GM21526 (cell line): ENCODE results near the gene FOSB.
A peak's percentile ranks its signal among the peaks of the same experiment; 100 is the strongest.
"Not testable (repeated sequence)": the region's sequence is repeated elsewhere in the genome, so short reads cannot be mapped to it uniquely, and the experiment has no call there.

Experiments
- ATAC-seq: cut with Tn5 transposase; IDR thresholded peaks from one replicate; pipeline ENCODE4 v1.9.1; 2021; ENCODE audit warnings: moderate library complexity; ENCODE audit not compliant: unreplicated experiment, low FRiP score

Gene FOSB

DNA sequence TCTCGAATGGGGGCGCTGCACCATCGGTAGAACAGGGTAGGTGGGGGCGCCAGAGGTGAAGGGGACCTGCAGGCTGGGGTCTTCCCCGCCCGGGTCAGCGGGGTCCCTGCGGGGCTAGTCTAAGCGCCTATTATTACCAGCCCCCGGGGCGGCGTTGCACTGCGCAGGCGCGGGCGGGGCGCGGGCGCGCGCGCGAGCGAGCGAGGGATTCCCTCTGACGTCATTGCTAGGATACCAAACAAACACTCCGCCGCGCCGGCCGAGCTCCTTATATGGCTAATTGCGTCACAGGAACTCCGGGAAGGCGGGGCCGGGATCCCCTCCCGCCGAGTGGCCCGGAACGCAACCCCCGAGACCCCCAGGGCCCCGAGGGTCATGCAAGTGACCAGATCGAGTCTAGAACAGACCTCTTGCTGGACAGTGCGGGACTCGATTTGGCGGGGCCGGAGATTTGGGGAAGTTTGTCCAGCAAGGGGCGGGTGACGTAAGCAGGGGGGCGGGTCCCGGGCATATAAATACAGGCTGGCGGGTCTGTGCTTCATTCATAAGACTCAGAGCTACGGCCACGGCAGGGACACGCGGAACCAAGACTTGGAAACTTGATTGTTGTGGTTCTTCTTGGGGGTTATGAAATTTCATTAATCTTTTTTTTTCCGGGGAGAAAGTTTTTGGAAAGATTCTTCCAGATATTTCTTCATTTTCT is at the start of gene FOSB:
FOSB (plus strand) TSS at position 541 of the 703 bp plus-strand sequence. CDS start 591 bp downstream, outside the sequence.
- peak; percentile 41 for ATAC-seq

- no peak for ATAC-seq
Observed at GRCh38 chr19:45418802-45419201, 49.0 kb upstream of the FOSB start.

- peak; percentile 44 for ATAC-seq
Observed at GRCh38 chr19:45419396-45419795, 48.4 kb upstream of the FOSB start.

GRCh38 chr19:45419895-45420294 is 47.9 kb upstream of the FOSB start:
- no peak for ATAC-seq

DNA sequence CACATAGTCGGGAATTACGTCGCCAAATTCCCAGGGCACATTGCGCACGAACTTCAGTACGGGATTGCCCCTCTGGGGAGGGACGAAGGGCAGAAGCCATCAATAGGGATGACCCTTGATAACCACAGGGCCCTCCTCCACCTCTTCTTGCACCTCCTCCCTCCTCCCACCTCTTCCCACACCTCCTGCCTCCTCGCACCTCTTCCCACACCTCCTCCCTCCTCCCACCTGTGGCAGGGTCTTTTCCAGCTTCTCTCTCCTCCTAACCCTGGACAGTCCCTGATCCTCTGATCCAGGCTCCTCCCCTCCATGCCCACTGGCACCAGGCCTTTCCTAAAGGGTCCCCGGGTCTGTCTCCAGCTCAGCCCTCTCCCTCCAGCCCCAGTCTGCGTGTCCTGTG is 47.4 kb upstream of the FOSB start:
- no peak for ATAC-seq

DNA sequence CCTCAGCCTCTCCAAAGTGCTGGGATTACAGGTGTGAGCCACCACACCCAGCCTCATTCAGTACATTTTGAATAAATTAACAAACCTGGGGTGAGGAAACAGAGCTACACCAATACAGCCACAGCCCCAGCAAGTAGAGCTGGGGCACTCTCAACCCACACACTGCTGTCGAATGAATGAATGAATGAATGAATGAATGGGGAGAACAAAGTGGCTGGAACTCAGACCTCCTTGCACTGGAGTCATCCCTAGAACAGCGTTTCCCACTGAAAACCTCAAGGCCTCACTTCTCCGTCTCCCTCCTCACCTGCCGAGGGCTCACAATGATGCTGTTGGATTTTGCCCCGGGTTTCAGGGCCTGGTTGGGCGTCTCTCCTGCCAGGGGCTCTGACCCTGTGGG is 46.9 kb upstream of the FOSB start:
- ATAC-seq: no peak

GRCh38 chr19:45421947-45422498 is 45.8 kb upstream of the FOSB start:
- no peak for ATAC-seq

- ATAC-seq: no peak
Observed at GRCh38 chr19:45423033-45423588, 44.7 kb upstream of the FOSB start.

GRCh38 chr19:45423589-45424190 is 44.1 kb upstream of the FOSB start, which contains the start of gene ERCC1:
Gene ERCC1 (minus strand): TSS chr19:45423917. CDS start chr19:45423374, 543 bp downstream.
- peak; percentile 49 for ATAC-seq

DNA sequence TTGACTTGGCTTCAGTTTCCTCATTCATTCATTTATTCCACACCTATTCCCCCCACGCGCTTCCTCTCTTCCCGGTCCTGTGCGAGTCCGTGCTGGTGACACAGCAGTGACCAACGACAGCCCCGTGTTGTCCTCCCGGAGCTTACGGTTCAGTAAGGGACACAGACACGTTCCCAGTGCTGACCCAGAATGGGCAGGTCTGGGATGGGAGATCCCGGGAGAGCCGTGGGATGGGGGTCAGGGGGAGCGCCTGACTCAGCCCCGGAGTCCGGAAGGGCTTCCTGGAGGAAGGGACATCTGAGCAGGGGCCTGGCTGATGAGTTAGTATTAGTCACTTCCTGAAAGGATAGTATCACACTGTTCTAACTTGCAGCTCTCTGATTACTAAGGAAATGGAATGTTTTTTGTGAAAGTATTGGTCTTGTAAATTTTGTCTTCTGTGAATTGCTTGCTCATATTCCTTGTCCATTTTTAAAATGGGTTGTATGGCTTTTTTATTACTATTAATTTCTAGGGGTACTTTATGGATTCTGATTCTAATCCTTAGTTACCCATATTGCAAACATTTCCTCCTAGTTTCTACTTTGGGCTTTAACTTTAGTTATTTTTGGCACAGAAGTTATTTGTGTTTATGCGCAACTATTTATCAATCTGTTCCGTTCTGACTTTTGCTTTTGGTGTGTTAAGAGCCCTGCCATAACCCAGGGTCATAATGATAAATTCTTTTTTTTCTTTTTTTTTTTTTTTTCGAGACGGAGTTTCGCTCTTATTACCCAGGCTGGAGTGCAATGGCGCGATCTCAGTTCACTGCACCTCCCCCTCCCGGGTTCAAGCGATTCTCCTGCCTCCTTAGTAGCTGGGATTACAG is 43.4 kb upstream of the FOSB start:
- ATAC-seq: no peak

DNA sequence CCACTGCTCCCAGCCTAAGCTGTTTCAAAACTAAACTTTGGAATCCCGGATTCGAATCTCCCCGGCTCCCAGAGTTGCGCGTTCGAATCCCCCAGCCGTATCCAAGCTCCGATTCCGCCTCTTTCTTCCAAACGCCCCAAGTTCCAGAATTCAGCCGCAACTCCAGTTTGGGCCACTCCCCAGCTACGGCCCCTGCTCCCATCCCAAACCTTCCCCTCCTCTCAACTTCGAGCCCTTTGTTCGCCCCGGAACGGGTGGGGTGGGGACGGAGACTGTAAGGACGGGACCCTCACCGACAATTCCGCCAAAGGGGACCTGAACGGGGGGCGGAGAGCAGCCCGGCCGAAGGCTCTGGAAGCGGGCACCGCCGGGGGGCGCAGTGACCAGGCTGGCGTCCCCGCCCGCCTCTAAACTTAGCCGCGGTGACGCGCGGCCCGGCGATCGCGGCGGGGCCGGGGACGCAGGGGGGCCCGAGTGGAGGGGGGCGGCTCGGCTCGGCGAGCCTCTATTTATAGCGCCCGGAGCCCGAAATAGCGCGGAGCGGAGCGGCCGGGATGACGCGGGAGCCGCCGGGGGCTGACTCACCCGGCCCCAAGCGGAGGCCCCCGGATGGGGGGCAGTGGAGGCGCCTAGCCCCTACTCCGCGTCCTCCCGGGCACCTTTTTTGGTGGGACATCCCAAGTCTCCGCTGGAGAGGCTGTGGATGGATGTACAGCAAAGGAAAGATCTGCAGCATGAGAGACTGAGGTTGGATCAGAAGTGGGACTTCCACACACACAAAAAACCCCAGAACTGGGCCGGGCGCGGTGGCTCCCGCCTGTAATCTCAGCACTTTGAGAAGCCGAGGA is 39.2 kb upstream of the FOSB start:
- ATAC-seq: no peak

GRCh38 chr19:45429896-45430295 is 37.9 kb upstream of the FOSB start:
- ATAC-seq: not testable (repeated sequence)

DNA sequence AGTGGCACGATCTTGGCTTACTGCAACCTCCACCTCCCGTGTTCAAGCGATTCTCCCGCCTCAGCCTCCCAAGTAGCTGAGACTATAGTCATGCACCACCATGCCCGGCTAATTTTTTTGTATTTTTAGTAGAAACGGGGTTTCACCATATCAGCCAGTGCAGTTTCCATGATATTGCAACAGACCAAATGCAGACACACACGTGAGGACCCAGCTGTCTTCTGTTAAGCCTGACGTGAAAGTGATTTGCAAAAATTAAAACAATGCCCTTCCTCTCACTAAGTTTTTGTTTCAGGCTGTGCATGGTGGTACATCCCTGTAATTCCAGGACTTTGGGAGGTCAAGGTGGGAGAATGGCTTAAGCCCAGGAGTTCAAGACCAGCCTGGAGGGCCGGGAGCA is 36.8 kb upstream of the FOSB start:
- ATAC-seq: not testable (repeated sequence)

DNA sequence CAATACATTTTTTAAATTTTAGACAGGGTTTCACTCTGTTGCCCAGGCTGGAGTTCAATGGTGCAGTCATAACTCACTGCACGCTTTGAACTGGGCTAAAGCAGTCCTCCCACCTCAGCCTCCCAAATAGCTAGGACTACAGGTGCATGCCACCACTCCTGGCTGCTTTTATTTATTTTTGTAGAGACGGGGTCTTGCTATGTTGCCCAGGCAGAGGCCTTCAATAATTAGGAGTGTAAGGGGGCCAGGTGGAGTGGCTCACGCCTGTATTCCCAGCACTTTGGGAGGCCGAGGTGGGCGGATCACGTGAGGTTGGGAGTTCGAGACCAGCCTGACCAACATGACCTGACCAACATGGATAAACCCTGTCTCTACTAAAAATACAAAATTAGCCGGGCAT is 35.3 kb upstream of the FOSB start:
- ATAC-seq: not testable (repeated sequence)

DNA sequence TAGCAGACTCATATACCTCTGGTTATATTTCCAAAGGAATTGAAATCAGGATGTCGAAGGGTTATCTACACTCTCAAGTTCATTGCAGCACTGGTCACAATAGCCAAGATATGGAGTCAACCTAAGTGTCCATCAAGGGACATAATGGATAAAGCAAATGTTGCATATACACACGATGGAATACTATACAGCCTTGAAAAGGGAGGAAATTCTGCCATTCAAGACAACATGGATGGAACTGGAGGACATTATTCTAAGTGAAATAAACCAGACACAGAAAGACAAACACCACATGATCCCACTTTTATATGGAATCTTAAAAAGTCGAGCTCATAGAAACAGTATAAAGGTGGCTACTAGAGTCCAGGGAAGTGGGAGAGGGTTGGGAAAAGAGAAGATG is 30.5 kb upstream of the FOSB start:
- no peak for ATAC-seq

DNA sequence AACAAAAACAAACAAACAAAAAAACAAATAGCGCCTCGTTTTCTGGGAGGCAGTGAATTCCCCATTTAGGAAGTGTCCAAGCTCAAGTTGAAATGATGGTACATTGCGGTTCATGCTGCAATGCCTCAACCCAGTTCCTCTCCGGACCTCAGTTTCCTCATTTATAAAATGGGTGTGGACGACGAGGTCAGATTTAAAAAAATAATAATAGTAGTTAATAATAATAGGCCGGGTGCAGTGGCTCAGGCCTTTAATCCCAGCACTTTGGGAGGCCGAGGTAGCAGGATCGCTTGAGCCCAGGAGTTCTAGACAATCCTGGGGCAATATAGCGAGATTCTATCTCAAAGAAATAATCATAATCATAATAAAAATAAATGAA is 28.6 kb upstream of the FOSB start:
- no peak for ATAC-seq

DNA sequence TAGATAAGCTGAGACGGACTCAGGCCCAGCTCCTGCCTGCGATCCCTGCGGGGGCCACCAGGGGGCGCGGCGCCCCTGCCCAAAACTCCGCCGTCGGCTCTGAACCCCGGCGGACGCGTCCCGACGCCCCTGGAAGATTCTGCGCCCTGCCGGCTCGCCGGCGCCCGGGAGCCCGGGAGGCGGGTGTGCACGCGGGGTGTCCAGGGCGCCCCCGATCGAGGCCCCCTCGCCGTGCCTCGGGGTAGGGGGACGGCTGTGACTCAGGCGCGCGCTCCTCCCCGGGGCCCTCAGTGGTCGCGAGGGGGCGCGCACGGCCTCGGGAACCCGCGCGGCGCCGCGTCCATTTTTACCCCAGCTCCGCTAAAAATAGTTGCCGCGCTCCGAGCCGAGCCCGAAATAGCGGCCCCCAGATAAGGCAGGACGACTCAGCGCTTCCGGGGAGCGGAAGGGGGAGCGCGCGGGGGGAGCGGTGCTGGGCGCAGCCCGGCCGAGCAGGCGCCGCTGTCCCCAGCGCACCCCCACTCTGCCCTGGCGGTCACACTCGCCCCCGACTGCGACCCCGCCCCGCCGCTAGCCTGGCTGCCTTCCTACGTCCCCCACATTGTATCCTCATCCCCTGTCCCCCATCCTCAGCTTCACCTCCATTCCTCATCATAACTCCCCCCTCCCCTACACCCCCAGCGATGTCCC is 28.1 kb upstream of the FOSB start:
- peak; percentile 44 for ATAC-seq

- ATAC-seq: no peak
Observed at GRCh38 chr19:45440259-45440638, 27.5 kb upstream of the FOSB start.
